HepG2 (cell line): ENCODE measurements around the gene TMEM184B. TPM values are rescaled to one million over a fixed set of nuclear protein-coding genes. Genes with fewer than 3 reads are reported as not detected.

Experiments used
- AGO1 ChIP-seq: fragments of 200-400 bp; formaldehyde crosslinking; IDR thresholded peaks from 2 replicates; pipeline ENCODE4 v1.6.1; 2017; ENCODE audit warnings: mild to moderate bottlenecking, low read depth, low read length, moderate library complexity; ENCODE audit not compliant: poor library complexity, severe bottlenecking
- ATF7-NPFF ChIP-seq: sonication (generic); formaldehyde crosslinking; IDR thresholded peaks from 2 replicates; pipeline ENCODE4 v1.8.1; 2023; ENCODE audit warnings: mild to moderate bottlenecking, low read depth, missing genetic modification reagents, moderate library complexity
- CTCF ChIP-seq: sonication (generic); formaldehyde crosslinking; IDR thresholded peaks from 2 replicates; pipeline ENCODE4 v1.5.0; 2020; ENCODE audit warnings: mild to moderate bottlenecking, missing genetic modification reagents, moderate library complexity
- HDAC6 ChIP-seq: fragments of 200-600 bp; sonication (generic); IDR thresholded peaks from 2 replicates; pipeline ENCODE4 v1.7.0; 2017; ENCODE audit warnings: mild to moderate bottlenecking, antibody characterized with exemption, low read length, low read depth
- HNRNPLL ChIP-seq: fragments of 200-400 bp; formaldehyde crosslinking; IDR thresholded peaks from 2 replicates; pipeline ENCODE4 v1.6.1; 2017; ENCODE audit warnings: mild to moderate bottlenecking, low read depth, low read length; ENCODE audit not compliant: poor library complexity, severe bottlenecking
- KDM4B ChIP-seq: sonication (generic); formaldehyde crosslinking; IDR thresholded peaks from 2 replicates; pipeline ENCODE4 v1.4.0; 2020; ENCODE audit warnings: missing genetic modification reagents
- MAFG ChIP-seq: sonication (generic); formaldehyde crosslinking; IDR thresholded peaks from 2 replicates; pipeline ENCODE4 v1.5.1; 2020; ENCODE audit warnings: mild to moderate bottlenecking, missing genetic modification reagents
- MEF2D ChIP-seq: sonication (generic); formaldehyde crosslinking; IDR thresholded peaks from 2 replicates; pipeline ENCODE4 v1.5.1; 2020; ENCODE audit warnings: mild to moderate bottlenecking, missing genetic modification reagents
- NFE2L1 ChIP-seq: sonication (generic); formaldehyde crosslinking; IDR thresholded peaks from 2 replicates; pipeline ENCODE4 v1.4.0; 2020; ENCODE audit warnings: missing genetic modification reagents, mild to moderate bottlenecking, borderline replicate concordance
- NR2F6 ChIP-seq, 2 experiments: IDR thresholded peaks; 2 replicates each; pipeline ENCODE4 v1.6.1; 2016; ENCODE audit warnings: antibody characterized with exemption in 1 of 2, mild to moderate bottlenecking in 1 of 2
- SATB2 ChIP-seq: sonication (generic); formaldehyde crosslinking; IDR thresholded peaks from 2 replicates; pipeline ENCODE4 v1.5.0; 2020; ENCODE audit warnings: missing genetic modification reagents
- SMC3 ChIP-seq: IDR thresholded peaks from 2 replicates; pipeline ENCODE4 v1.6.1; 2011; ENCODE audit warnings: low read length, improper control_type of control experiment
- THAP8 ChIP-seq: sonication (generic); formaldehyde crosslinking; IDR thresholded peaks from 2 replicates; pipeline ENCODE4 v1.5.1; 2020; ENCODE audit warnings: missing genetic modification reagents, mild to moderate bottlenecking, borderline replicate concordance
- TRIM22 ChIP-seq: fragments of 450-650 bp; IDR thresholded peaks from 2 replicates; pipeline ENCODE4 v1.6.1; 2017
- ZHX1 ChIP-seq: sonication (generic); formaldehyde crosslinking; IDR thresholded peaks from 2 replicates; pipeline ENCODE4 v1.8.1; 2022; ENCODE audit warnings: low read depth, mild to moderate bottlenecking, missing genetic modification reagents
- ZNF230 ChIP-seq: sonication (generic); formaldehyde crosslinking; IDR thresholded peaks from 2 replicates; pipeline ENCODE4 v1.4.0; 2020; ENCODE audit warnings: mild to moderate bottlenecking, missing genetic modification reagents
- ZNF335 ChIP-seq: sonication (generic); formaldehyde crosslinking; IDR thresholded peaks from 2 replicates; pipeline ENCODE4 v1.4.0; 2020; ENCODE audit warnings: missing genetic modification reagents
- ZNF44 ChIP-seq: sonication (generic); formaldehyde crosslinking; IDR thresholded peaks from 2 replicates; pipeline ENCODE4 v1.5.1; 2020; ENCODE audit warnings: mild to moderate bottlenecking, missing genetic modification reagents
- ZNF607 ChIP-seq: sonication (generic); formaldehyde crosslinking; IDR thresholded peaks from 2 replicates; pipeline ENCODE4 v1.5.1; 2020; ENCODE audit warnings: missing genetic modification reagents, mild to moderate bottlenecking, borderline replicate concordance
- ZNF768 ChIP-seq: sonication (generic); formaldehyde crosslinking; IDR thresholded peaks from 2 replicates; pipeline ENCODE4 v1.4.0; 2020; ENCODE audit warnings: missing genetic modification reagents
- ZNF772 ChIP-seq: sonication (generic); formaldehyde crosslinking; IDR thresholded peaks from 2 replicates; pipeline ENCODE4 v1.5.0; 2020; ENCODE audit warnings: mild to moderate bottlenecking, missing genetic modification reagents
- ZNF800 ChIP-seq: sonication (generic); formaldehyde crosslinking; IDR thresholded peaks from 2 replicates; pipeline ENCODE4 v1.4.0; 2020; ENCODE audit warnings: missing genetic modification reagents
- ZSCAN25 ChIP-seq: sonication (generic); formaldehyde crosslinking; IDR thresholded peaks from 2 replicates; pipeline ENCODE4 v1.8.0; 2022; ENCODE audit warnings: mild to moderate bottlenecking, missing genetic modification reagents
- polyA plus RNA-seq, 8 experiments: library from polyadenylated mRNA; depleted of rRNA in 3 of 8; stranded (reverse) in 7 of 8; unstranded in 1 of 8; fragments of >200 nt; fragmentation: Illumina TruSeq in 4 of 8; extraction: Trizol in 4 of 8; gene quantifications; 2 replicates each; pipeline versions ENCODE4 v1.2.1 to v1.2.3, GENCODE V29; 2011 to 2016; ENCODE audit warnings: low read depth in 4 of 8, missing spikeins in 1 of 8, mixed read lengths in 1 of 8; ENCODE audit not compliant: insufficient read depth in 1 of 8
- total RNA-seq, 5 experiments: library from RNA; depleted of rRNA; stranded (reverse); fragments of >200 nt; fragmentation: Illumina TruSeq; extraction: Trizol; gene quantifications; 2 replicates each; pipeline ENCODE4 v1.2.3, GENCODE V29; 2016; ENCODE audit warnings: low read depth in 1 of 5

TMEM184B gene
- total and polyA plus RNA-seq, 2 of the 13 experiments (the other 11 are each of a cell fraction or from before 2014, with no cell fraction given), result 15.9 to 16.0 TPM

- TF ChIP-seq ZNF800 (CRISPR knock-in tag) (no peak), MAFG (no peak), SMC3 (peak; percentile 16; the same call in 1 of the 2 replicates), ZSCAN25 (CRISPR knock-in tag) (no peak), NR2F6 (IDR thresholded peaks at IDR 0.05) (no peak), NR2F6 (CRISPR knock-in tag; IDR thresholded peaks at IDR 0.05) (no peak), ZNF768 (CRISPR knock-in tag) (peak; percentile 44; the same call in 1 of the 2 replicates), NFE2L1 (CRISPR knock-in tag) (no peak), ZNF335 (CRISPR knock-in tag) (no peak), THAP8 (CRISPR knock-in tag) (no peak), ATF7-NPFF (no peak), ZHX1 (CRISPR knock-in tag) (no peak), HDAC6 (no peak), ZNF230 (CRISPR knock-in tag) (no peak), TRIM22 (no peak), HNRNPLL (no peak), AGO1 (no peak), CTCF (CRISPR knock-in tag) (peak; percentile 48), MEF2D (CRISPR knock-in tag) (0 out of 2 replicates have a peak, but pooled peaks have one; percentile 18), ZNF772 (CRISPR knock-in tag) (no peak), ZNF44 (CRISPR knock-in tag) (no peak), ZNF607 (no peak), SATB2 (CRISPR knock-in tag) (no peak), KDM4B (no peak)
Measured at GRCh38 chr22:38257650-38258250, 15.1 kb downstream of the TMEM184B start (continued).
